ENCODE data around the gene CASK.

Gene CASK

GRCh38 chrX:41913476-41913875, 9.9 kb downstream of the CASK start:
- no peak for DNase-seq (ENCODE audit: extremely low read depth, low read depth)
- no peak overlapping the region for H3K4me3 ChIP-seq (replicated peaks; ENCODE audit: low read depth, low read length)
- no peak for TF ChIP-seq CTCF (IDR thresholded peaks at IDR 0.05; ENCODE audit: low read depth, low read length, missing control alignments)

DNA sequence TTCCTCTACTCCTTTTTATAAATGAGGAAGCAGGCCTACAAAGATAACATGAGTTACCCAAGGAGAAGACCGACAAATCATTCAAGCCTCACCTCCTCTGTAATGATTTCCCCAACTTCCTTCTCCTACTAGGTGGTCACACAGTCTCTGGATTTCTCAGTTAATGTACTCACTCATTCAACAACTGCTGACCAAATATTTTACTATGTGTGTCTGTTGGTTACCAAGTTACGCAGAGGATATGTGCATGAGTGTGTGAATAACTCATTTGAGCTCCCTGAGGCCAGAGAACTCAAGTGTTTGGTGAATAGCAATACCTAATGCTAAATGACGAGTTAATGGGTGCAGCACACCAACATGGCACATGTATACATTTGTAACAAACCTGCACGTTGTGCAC, 10.4 kb downstream of the CASK start:
- no peak overlapping the region for H3K4me3 ChIP-seq (replicated peaks; ENCODE audit: low read depth, low read length)
- DNase-seq (ENCODE audit: extremely low read depth, low read depth): no peak
- TF ChIP-seq CTCF (IDR thresholded peaks at IDR 0.05; ENCODE audit: low read depth, low read length, missing control alignments): no peak

GRCh38 chrX:41909068-41909467, 14.3 kb downstream of the CASK start:
- TF ChIP-seq CTCF (IDR thresholded peaks at IDR 0.05; ENCODE audit: low read depth, low read length, missing control alignments): no peak
- no peak overlapping the region for H3K4me3 ChIP-seq (replicated peaks; ENCODE audit: low read depth, low read length)
- DNase-seq (ENCODE audit: extremely low read depth, low read depth): no peak

DNA sequence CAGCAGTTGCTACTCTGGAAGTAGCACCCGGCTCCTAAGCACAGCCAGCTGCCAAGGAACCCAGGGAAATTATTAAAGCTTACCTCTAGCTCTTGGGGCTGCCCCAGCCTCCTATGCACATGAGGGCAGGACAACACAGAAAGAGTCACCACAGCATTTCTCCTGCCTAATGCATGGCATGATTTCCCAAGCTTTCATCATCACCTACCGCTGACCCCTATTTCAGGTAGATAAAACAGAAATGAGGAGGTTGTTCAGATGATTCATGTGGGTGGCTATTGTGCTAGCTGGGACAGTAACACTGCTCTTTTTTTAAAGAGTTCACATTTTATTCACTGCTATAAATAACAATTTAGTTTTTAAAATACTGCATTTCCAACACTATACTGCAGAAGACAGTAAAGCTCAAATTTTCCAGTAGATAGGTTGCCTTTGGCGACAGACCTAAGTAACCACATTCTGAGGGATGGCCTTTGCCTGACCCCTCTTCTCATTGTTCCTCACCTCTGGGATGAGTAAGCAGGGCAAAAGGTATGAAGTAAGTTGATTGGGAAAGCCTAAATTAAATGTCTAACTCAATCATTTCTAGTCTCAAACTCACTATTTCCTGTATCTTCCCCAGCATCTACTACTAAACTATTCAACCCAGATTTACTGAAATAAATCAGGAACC, 16.7 kb downstream of the CASK start:
- TF ChIP-seq CTCF (IDR thresholded peaks at IDR 0.05; ENCODE audit: low read depth, low read length, missing control alignments): no peak
- DNase-seq (ENCODE audit: extremely low read depth, low read depth): no peak
- no peak overlapping the region for H3K4me3 ChIP-seq (replicated peaks; ENCODE audit: low read depth, low read length)

DNA sequence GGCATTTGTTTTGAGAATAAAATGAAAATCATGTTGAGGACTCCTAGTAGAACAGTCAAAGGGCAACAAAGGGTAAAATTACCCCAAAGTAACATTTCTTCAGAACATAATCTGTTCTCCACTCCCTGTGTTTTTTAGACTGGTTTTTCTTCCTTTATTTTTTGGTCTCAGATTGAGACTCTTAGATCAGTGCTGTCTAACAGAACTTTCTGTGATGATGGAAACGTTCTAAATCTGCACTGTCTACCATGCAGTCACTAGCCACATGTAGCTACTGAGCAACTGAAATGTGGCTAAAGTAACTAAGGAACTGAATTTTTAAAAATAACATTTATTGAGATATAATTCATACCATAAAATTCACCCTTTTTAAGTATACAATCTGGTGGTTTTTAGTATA, 19.8 kb downstream of the CASK start:
- DNase-seq (ENCODE audit: extremely low read depth, low read depth): no peak
- no peak overlapping the region for H3K4me3 ChIP-seq (replicated peaks; ENCODE audit: low read depth, low read length)
- no peak for TF ChIP-seq CTCF (IDR thresholded peaks at IDR 0.05; ENCODE audit: low read depth, low read length, missing control alignments)

DNA sequence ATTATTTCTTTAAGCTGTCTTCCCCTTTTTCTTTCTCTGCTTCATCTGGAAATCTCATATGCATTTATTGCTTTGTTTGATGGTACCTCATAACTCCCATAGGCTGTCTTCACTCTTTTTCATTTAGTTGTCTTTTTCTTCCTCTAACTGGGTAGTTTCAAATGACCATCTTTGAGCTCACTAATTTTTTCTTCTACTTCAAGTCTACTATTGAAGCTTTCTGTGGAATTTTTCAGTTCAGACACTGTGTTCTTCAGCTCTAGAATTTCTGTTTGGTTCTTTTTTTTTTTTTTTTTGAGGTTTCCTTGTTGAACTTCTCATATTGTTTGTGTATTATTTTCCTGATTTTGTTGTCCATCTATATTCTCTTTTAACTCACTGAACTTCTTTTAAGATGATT, 23.0 kb downstream of the CASK start:
- TF ChIP-seq CTCF (IDR thresholded peaks at IDR 0.05; ENCODE audit: low read depth, low read length, missing control alignments): no peak
- H3K4me3 ChIP-seq (replicated peaks; ENCODE audit: low read depth, low read length): no peak overlapping the region
- no peak for DNase-seq (ENCODE audit: extremely low read depth, low read depth)

DNA sequence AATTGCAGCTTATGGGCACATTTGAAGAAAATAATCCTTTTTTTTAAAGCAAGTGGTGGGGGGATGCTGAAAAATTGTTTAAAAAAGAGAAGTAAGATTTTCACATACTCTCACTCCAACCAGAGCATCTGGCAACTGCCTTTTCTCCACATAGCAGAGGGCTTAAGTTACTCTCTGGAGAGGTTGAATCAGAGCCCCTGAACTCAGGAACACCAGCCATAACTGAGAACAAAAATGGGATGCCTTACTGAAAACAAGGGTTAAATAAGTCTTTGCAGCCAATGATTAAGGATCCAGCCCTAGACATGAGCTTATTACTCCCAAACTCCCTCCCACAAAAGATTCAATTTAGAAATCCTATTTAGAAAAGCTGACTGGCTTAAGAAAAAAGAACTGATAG, 27.5 kb downstream of the CASK start:
- DNase-seq (ENCODE audit: extremely low read depth, low read depth): no peak
- no peak overlapping the region for H3K4me3 ChIP-seq (replicated peaks; ENCODE audit: low read depth, low read length)
- TF ChIP-seq CTCF (IDR thresholded peaks at IDR 0.05; ENCODE audit: low read depth, low read length, missing control alignments): no peak
